ENCODE data around the gene BICC1. TPM values are rescaled to one million over a fixed set of nuclear protein-coding genes. Genes with fewer than 3 reads are reported as not detected.

Gene BICC1
- total and polyA plus RNA-seq, 2 of the 13 experiments (the other 11 are each of a cell fraction or from before 2014, with no cell fraction given): 0.18 to 1.5 TPM

DNA sequence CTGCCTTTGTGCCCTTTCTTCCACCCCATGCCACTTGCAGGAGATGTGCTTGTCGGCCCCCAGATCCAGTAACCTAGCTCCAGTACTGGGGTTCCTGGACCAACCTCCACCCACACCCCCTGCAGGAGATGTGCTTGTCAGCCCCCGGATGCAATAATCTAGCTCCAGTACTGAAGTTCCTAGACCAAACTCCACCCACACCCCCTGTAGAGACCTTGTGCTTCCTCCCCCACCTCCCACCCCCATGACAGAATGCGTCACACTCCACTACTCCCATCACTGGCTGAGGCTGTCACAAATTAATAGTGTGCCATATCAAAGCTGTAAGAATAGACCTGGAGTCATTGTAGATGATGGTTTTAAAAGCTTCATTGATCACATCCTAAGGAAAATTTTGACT, 185.0 kb downstream of the BICC1 start (continued):
- TF ChIP-seq RARG (CRISPR knock-in tag; IDR thresholded peaks at IDR 0.05; ENCODE audit: low read depth) (no peak), HNF1B (CRISPR knock-in tag; IDR thresholded peaks at IDR 0.05) (no peak), SATB2 (CRISPR knock-in tag; IDR thresholded peaks at IDR 0.05) (no peak), CEBPG (CRISPR knock-in tag; IDR thresholded peaks at IDR 0.05) (no peak), ZNF83 (CRISPR knock-in tag; IDR thresholded peaks at IDR 0.05; ENCODE audit: borderline replicate concordance) (no peak), LRRFIP1 (CRISPR knock-in tag; conservative IDR thresholded peaks at IDR 0.05) (no peak)
- TF ChIP-seq, protein P1, sequence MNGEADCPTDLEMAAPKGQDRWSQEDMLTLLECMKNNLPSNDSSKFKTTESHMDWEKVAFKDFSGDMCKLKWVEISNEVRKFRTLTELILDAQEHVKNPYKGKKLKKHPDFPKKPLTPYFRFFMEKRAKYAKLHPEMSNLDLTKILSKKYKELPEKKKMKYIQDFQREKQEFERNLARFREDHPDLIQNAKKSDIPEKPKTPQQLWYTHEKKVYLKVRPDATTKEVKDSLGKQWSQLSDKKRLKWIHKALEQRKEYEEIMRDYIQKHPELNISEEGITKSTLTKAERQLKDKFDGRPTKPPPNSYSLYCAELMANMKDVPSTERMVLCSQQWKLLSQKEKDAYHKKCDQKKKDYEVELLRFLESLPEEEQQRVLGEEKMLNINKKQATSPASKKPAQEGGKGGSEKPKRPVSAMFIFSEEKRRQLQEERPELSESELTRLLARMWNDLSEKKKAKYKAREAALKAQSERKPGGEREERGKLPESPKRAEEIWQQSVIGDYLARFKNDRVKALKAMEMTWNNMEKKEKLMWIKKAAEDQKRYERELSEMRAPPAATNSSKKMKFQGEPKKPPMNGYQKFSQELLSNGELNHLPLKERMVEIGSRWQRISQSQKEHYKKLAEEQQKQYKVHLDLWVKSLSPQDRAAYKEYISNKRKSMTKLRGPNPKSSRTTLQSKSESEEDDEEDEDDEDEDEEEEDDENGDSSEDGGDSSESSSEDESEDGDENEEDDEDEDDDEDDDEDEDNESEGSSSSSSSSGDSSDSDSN (CRISPR knock-in tag; IDR thresholded peaks at IDR 0.05): no peak
- TF ChIP-seq, protein P2, sequence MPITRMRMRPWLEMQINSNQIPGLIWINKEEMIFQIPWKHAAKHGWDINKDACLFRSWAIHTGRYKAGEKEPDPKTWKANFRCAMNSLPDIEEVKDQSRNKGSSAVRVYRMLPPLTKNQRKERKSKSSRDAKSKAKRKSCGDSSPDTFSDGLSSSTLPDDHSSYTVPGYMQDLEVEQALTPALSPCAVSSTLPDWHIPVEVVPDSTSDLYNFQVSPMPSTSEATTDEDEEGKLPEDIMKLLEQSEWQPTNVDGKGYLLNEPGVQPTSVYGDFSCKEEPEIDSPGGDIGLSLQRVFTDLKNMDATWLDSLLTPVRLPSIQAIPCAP (CRISPR knock-in tag; IDR thresholded peaks at IDR 0.05; ENCODE audit: low read depth): no peak
